ENCODE results near the gene LAMB1.

The LAMB1 gene

GRCh38 chr7:108016841-108017775 is 14.1 kb upstream of the LAMB1 start:
- no peak for DNase-seq

- DNase-seq: no peak
Observed at GRCh38 chr7:108015740-108016139, 12.8 kb upstream of the LAMB1 start.

- DNase-seq: no peak
Observed at GRCh38 chr7:108014747-108015682, 12.1 kb upstream of the LAMB1 start.

GRCh38 chr7:108014215-108014614 is 11.3 kb upstream of the LAMB1 start:
- DNase-seq: no peak

GRCh38 chr7:108012499-108013430 is 9.8 kb upstream of the LAMB1 start:
- DNase-seq: no peak

GRCh38 chr7:108010377-108010776 is 7.4 kb upstream of the LAMB1 start:
- no peak for DNase-seq

GRCh38 chr7:108009873-108010272 is 6.9 kb upstream of the LAMB1 start:
- no peak for DNase-seq

GRCh38 chr7:108008827-108009226 is 5.9 kb upstream of the LAMB1 start:
- no peak for DNase-seq

- no peak for DNase-seq
Observed at GRCh38 chr7:108008240-108008639, 5.3 kb upstream of the LAMB1 start.

- no peak for DNase-seq
Observed at GRCh38 chr7:108007762-108008161, 4.8 kb upstream of the LAMB1 start.

GRCh38 chr7:108007261-108007660 is 4.3 kb upstream of the LAMB1 start:
- no peak for DNase-seq

GRCh38 chr7:108004220-108005142 is 1.5 kb upstream of the LAMB1 start:
- peak; percentile 51 for DNase-seq

- DNase-seq: no peak
Observed at GRCh38 chr7:108003599-108003935, 606 bp upstream of the LAMB1 start.

GRCh38 chr7:108001764-108002725 is 916 bp downstream of the LAMB1 start:
- DNase-seq: peak; percentile 87

- DNase-seq: peak; percentile 78
Observed at GRCh38 chr7:108000875-108001763, 1.8 kb downstream of the LAMB1 start.

GRCh38 chr7:107999779-108000560 is 3.0 kb downstream of the LAMB1 start:
- no peak for DNase-seq

- DNase-seq: no peak
Observed at GRCh38 chr7:107998660-107999480, 4.1 kb downstream of the LAMB1 start.

Data from eye (tissue), 1 donor.